NCI-H2227 treated with DMSO at 0.1 percent for 48 hours (cell line): ENCODE measurements around the gene SULT1B1.
"Not testable (repeated sequence)": the region's sequence is repeated elsewhere in the genome, so short reads cannot be mapped to it uniquely, and the experiment has no call there.

ENCODE experiments used
- DNase-seq: peaks from one replicate; lab custom pipeline; 2025; lab: John Stamatoyannopoulos, UW

SULT1B1 gene

GRCh38 chr4:69760455-69760854, at the start of gene SULT1B1:
Gene SULT1B1, minus strand, starts transcription at chr4:69760620. Its CDS starts 5,403 bp downstream, at chr4:69755217.
- no peak for DNase-seq

DNA sequence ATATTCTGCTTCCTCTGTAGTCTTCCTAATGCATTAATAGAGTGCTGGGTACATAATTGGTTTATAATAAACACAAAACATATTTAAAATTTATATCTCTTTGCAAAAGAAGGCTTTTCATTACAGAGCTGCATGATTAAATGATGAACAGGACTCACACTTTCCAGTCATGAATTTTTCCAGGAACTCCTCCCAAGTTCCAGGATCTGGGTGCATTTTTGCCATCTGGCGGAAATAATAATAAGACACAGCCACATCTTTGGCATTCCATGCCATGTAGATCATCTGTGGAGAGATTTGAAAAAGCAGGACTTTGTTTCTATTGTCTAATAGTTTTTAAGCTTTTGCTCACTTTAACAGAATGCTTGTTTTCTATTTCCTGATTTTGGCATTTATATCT, 40.2 kb upstream of the SULT1B1 start:
- DNase-seq, result no peak

GRCh38 chr4:69799337-69799736, 38.9 kb upstream of the SULT1B1 start:
- no peak for DNase-seq

DNA sequence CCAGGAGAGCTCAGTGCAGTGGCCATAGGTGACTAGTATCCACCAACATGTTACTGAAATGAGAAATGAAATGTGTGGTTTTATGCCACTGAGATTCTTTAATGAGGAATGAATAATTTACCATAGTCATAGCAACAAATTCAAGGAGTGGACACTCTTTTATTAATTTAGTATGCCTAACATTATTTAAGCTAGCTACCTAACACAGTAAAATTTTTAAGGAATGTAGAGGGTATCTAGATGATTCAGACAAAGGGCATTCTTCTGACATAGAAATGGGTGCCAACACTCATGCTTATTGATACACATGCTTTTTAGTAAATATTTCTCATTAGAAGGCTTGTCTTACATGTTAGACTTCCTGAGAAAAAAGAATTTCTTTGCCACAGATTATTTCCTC, 33.3 kb upstream of the SULT1B1 start:
- DNase-seq, result no peak

- no peak for DNase-seq
These were observed 27.5 kb upstream of the SULT1B1 start for GRCh38 chr4:69787879-69788278.

GRCh38 chr4:69786547-69786946, 26.1 kb upstream of the SULT1B1 start:
- no peak for DNase-seq

DNA sequence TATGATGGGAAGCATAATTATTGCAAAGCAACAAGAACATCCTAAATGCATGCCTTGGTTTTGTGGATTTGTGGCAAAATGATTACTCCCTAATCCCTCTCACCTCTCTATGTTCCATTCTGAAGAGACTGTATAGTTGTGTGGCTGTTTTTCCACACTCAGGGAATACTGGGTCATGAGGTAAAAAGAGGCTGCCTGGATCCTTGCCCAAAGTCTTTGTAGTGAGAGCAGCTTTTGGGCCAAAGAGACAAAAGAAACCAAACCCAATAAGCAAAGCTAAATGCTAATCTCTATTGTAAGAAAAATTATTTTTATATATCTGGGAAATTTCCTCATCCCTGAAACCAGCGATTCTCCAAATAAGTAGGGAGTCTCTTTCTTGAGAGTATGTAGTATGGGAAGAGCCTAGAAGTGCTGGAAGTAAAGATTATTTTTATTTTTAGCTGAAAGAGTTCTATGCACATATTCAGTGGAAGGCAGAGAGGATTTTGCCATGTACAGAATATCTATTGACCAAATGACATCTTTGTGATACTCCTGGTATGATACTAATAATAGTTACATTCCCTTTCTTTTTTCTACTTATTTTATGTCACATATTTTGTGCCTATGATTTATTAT, 24.9 kb upstream of the SULT1B1 start:
- no peak for DNase-seq

DNA sequence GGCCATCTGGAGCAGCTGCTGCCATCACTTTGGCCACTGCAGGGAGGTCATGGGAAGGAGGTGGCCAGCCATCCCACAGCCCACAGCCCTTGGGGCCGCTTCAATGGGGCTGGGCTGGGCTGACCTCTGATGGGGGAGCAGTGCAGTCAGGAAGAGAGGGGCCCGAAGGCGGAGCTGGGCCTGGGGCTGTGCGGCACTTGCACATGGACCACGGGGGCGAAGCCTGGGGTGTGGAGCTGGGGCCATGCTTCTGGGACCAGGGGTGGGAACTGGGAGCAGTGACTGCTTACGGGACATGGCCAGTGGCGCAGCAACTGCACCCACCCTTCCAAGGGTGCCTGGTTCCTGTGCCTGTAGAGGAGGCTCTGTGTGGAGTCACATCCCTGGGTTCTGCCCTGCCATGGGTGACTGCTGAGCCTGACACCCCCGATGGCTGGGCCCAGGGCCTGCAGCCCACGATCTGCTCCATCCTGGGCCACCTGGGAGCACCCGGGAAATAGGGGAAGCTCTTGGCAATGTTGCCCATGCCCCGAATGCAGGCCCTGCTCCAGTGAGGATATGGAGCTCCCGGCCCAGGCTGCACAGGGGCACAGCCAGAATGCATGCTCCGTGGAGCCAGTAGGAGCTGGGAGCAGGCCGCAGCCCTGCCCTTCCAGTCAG, 22.4 kb upstream of the SULT1B1 start:
- no peak for DNase-seq

DNA sequence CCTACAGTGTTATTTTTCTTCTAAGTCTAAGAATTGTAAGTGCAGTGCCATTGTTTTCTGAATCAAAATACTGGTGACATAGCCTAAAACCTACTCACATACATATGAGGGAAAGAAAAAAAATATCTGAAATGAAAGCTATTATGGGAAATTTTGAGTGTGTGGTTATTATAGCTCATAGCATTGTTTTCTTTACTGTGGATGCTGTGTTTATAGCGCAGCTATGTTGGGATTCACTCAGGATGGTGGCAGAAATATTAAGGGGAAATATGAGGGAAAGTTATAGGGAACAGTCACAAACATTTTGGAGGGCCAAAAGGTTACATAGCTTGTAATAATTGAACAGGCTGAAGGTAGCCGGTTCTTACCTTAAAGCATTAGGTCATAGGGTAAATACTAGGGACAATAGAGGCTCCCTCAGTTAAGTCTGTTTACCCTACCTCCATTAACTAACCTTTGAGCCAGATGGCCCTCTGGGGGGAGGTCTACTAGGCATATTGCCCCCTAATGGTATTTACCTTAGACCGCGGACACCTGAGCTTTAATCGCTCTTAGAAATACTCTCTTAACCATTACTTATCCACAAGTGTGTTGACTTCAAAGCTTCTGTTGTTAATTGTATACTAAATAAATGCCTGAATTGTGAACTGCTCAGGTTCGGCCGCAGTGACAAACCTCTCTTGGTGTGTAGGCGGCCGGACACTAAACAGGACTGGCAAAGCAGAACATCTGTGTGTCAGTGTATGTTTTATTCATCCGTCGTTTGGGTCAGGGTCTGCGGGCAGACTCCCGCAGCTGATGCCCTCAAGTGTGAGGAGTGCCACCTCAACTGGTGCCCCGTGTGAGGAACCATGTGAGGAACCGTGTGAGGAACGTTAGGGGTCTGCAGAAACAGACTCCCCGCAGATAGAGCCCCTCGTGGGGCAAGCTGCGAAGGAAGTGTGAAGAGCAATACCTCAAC, 21.3 kb upstream of the SULT1B1 start:
- DNase-seq, result no peak

DNA sequence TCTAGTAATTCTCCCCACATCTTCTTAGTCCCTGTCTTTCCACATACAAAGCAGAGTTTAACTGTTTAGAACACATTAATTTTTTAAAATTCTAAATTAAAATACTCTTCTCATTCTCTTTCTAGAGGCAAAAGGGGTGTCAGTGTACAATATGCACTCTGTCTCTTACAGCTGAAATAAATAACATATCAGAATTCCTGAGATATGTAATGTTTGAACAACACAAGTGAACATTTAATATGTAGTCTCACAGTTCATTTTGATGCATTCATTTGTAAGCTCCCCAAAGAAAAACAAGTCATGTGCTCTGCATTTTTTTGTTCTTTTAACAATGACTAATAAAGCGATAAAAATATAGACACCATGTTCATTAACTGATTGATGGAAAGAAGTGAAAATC, 19.7 kb upstream of the SULT1B1 start:
- DNase-seq, result no peak

- no peak for DNase-seq
These were observed 16.3 kb upstream of the SULT1B1 start for GRCh38 chr4:69776696-69777095.

DNA sequence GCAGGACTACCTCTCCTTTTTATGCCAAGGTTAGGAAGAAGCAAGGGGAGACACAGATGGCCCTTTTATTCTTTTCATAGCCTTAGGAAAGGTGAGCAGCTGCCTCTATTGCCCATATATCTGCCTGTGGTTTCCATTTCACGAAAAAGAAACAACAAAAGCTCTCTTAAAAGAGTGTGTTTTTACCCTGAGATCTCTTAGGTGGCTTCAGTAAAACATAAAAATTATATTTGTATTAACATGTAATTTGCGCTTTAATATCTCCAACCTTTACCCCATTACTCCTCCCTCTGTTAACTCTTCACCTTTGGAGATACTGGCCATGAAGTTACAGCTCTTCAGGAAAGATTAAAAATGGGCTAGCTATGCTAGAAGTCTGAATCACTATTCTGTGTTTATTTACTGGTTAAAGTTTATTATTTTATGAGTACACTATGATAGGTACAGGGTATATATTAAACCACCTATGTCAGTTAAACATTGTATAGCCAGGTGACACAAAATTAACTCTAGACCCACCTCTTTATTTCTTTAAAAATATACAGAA, 15.0 kb upstream of the SULT1B1 start:
- no peak for DNase-seq

DNA sequence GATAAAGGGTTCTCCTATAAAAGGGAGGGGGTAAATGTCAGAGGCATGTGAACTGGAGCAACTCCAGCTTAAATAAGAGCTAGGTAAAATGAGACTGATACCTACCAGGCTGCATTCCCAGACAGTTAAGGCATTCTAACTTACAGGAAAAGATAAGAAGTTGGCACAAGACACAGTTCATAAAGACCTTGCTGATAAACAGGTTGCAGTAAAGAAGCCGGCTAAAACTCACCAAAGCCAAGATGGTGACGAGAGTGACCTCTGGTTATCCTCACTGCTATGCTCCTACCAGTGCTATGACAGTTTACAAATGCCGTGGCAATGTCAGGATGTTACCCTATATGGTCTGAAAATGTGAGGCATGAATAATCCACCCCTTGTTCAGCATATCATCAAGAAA, 13.1 kb upstream of the SULT1B1 start:
- DNase-seq, result no peak

DNA sequence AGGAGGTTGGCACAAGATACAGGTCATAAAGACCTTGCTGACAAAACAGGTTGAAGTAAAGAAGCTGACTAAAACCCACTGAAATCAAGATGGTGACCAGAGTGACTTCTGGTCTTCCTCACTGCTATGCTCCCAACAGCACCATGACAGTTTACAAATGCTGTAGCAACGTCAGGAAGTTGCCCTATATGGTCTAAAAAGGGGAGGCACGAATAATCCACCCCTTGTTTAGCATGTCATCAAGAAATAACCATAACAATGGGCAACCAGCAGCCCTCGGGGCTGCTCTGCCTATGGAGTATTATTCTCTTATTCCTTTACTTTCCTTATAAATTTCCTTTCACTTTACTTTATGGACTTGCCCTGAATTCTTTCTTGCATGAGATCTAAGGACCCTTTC, 8.1 kb upstream of the SULT1B1 start:
- not testable (repeated sequence) for DNase-seq

GRCh38 chr4:69765751-69766150, 5.3 kb upstream of the SULT1B1 start:
- DNase-seq, result no peak

DNA sequence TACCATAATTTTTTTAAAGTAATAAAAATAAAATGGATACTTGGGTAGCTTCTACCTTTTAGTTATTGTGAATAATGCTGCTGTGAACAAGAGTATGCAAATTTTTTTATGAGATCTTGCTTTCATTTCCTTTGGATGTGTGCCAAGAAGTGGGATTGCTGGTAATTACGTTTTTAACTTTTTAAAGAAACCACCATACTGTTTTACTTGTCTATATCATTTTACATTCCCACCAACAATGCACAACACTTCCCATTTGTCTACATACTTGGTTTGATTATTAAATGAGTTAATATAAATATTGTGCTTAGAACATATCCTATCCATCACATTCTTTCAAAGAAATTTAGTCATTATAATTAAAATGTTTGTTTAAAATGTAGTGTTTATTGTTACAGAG, 3.9 kb upstream of the SULT1B1 start:
- DNase-seq, result no peak

DNA sequence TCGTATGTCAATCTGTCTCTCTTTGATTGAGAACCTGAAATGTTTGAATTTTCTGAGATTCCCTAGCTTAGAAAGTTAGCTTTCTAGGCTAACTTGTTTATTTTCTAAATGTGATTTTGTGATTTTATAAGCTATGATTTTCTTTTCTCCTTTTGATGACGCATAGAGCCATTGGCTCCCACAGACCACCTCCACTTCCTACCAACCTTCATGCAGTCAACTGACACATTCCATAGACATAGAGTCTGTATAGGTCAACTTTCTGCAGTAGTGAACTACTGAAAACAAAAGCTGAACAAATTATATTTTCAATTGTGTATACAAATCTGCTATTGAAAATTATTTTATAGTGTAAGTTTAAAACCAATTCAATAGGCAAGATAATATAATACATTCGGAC, 2.8 kb upstream of the SULT1B1 start:
- DNase-seq, result no peak

- no peak for DNase-seq
These were observed 1.2 kb downstream of the SULT1B1 start for GRCh38 chr4:69759189-69759604.

DNA sequence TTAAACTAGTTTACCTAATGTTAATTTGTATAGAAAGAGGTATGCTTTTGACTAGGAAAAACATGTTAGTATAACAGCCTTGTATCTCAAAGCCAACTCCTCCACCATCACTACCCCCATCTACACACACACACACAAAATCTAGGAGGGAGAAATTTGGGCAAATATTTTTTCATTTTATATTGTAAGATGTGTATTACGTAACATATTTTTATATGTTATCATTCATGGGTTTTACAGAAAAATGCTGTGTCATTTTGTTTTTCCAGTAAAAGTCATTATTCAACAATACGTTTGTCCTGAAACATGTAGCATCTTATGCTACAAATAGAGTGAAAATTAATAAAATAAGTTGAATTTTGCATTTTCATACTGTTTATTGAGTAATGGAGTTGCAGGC, 3.0 kb downstream of the SULT1B1 start:
- no peak for DNase-seq

- DNase-seq, result no peak
These were observed 5.4 kb downstream of the SULT1B1 start for GRCh38 chr4:69754926-69755580.

DNA sequence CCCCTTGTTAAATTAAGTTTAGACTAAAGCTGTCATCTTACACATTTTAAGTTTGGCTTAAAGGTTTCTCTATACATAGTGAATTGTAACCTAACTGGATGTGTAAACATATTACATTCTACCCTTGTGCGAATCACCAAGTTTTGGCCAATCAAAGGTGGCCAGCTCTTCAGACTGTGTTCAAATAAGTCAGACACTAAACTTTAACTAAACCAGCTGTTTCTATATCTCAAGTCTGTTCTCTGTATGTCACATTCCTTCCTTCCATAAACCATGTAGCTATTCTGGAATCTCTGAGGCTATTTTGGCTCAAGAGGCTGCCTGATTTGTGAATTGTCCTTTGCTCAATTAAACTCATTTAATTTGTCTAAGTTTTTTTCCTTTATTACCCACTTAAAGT, 6.7 kb downstream of the SULT1B1 start:
- no peak for DNase-seq

GRCh38 chr4:69750346-69750745, 10.1 kb downstream of the SULT1B1 start:
- DNase-seq, result no peak
